Neuronal stem cell (in vitro differentiated cells): ENCODE results near the gene SLC47A1.

Source experiments
- DNase-seq: peaks from one replicate; pipeline ENCODE4 v3.0.0-alpha.2; 2013; ENCODE audit warnings: low spot score
- H2AFZ ChIP-seq: one replicate; pipeline ENCODE4 v1.6.1; 2013; ENCODE audit warnings: mild to moderate bottlenecking, low read length, inconsistent platforms
- H2AK5ac ChIP-seq: 2 replicates; pipeline ENCODE4 v1.6.1; 2013; ENCODE audit warnings: low read depth, mild to moderate bottlenecking, inconsistent platforms, low read length, moderate library complexity, mixed read lengths
- H2BK120ac ChIP-seq: 2 replicates; pipeline ENCODE4 v1.6.1; 2013; ENCODE audit warnings: low read depth, mild to moderate bottlenecking, inconsistent platforms, low read length, moderate library complexity, mixed read lengths
- H2BK12ac ChIP-seq: one replicate; pipeline ENCODE4 v1.6.1; 2013; ENCODE audit warnings: low read length, inconsistent platforms
- H2BK15ac ChIP-seq: 2 replicates; pipeline ENCODE4 v1.6.1; 2013; ENCODE audit warnings: mild to moderate bottlenecking, low read length, inconsistent platforms, mixed read lengths
- H2BK5ac ChIP-seq: one replicate; pipeline ENCODE4 v1.6.1; 2013; ENCODE audit warnings: inconsistent platforms, mild to moderate bottlenecking, low read length, moderate library complexity
- H3K14ac ChIP-seq: one replicate; pipeline ENCODE4 v1.6.1; 2013; ENCODE audit warnings: low read length, inconsistent platforms
- H3K18ac ChIP-seq: 2 replicates; pipeline ENCODE4 v1.6.1; 2013; ENCODE audit warnings: low read length, inconsistent platforms
- H3K23ac ChIP-seq: 2 replicates; pipeline ENCODE4 v1.6.1; 2013; ENCODE audit warnings: low read depth, mild to moderate bottlenecking, mixed read lengths, low read length, inconsistent platforms; ENCODE audit not compliant: poor library complexity
- H3K27ac ChIP-seq: replicated peaks from 3 replicates; pipeline ENCODE4 v1.5.1; 2013; ENCODE audit warnings: low read length, inconsistent platforms
- H3K27me3 ChIP-seq, 3 experiments: 2 replicates each; pipeline ENCODE4 v1.6.1; 2013; ENCODE audit warnings: low read length in 3 of 3, mild to moderate bottlenecking in 2 of 3, inconsistent platforms in 1 of 3, low read depth in 1 of 3, mixed read lengths in 1 of 3, moderate library complexity in 1 of 3; ENCODE audit not compliant: control insufficient read depth in 3 of 3, insufficient read depth in 3 of 3
- H3K36me3 ChIP-seq, 2 donors: replicated peaks in 1 of 2; 2 replicates each; pipeline ENCODE4 v1.6.1; 2013; ENCODE audit warnings: low read length in 2 of 2; ENCODE audit not compliant: control insufficient read depth in 2 of 2, insufficient read depth in 2 of 2
- H3K4ac ChIP-seq: 2 replicates; pipeline ENCODE4 v1.6.1; 2013; ENCODE audit warnings: inconsistent platforms, mild to moderate bottlenecking, low read length, moderate library complexity
- H3K4me1 ChIP-seq, 2 donors: 1 replicate in 1 of 2; 2 replicates in 1 of 2; pipeline ENCODE4 v1.6.1; 2013; ENCODE audit warnings: low read length in 2 of 2, low read depth in 1 of 2; ENCODE audit not compliant: control insufficient read depth in 2 of 2, insufficient read depth in 1 of 2
- H3K4me2 ChIP-seq: one replicate; pipeline ENCODE4 v1.6.1; 2013; ENCODE audit warnings: mild to moderate bottlenecking, low read length, inconsistent platforms; ENCODE audit not compliant: insufficient read depth, poor library complexity, severe bottlenecking
- H3K4me3 ChIP-seq, 2 donors: 2 replicates each; pipeline ENCODE4 v1.5.1; 2013; ENCODE audit warnings: low read length in 2 of 2, mild to moderate bottlenecking in 2 of 2, inconsistent platforms in 1 of 2, moderate library complexity in 1 of 2
- H3K79me1 ChIP-seq: one replicate; pipeline ENCODE4 v1.6.1; 2013; ENCODE audit warnings: low read depth, mild to moderate bottlenecking, inconsistent platforms, low read length, moderate library complexity
- H3K9ac ChIP-seq: one replicate; pipeline ENCODE4 v1.6.1; 2013; ENCODE audit warnings: mild to moderate bottlenecking, low read depth, low read length, inconsistent platforms; ENCODE audit not compliant: poor library complexity
- H3K9me3 ChIP-seq, 2 donors: replicated peaks in 1 of 2; 2 replicates each; pipeline versions ENCODE3 to v1.6.1; 2013; ENCODE audit warnings: low read length in 2 of 2, mild to moderate bottlenecking in 2 of 2, inconsistent platforms in 1 of 2, low read depth in 1 of 2, mixed read lengths in 1 of 2, moderate library complexity in 1 of 2; ENCODE audit not compliant: control insufficient read depth in 2 of 2, insufficient read depth in 1 of 2
- H4K8ac ChIP-seq: one replicate; pipeline ENCODE4 v1.6.1; 2013; ENCODE audit warnings: low read depth, mild to moderate bottlenecking, inconsistent platforms, low read length, moderate library complexity
- H4K91ac ChIP-seq: one replicate; pipeline ENCODE4 v1.6.1; 2013; ENCODE audit warnings: low read length, low read depth, mild to moderate bottlenecking, inconsistent platforms; ENCODE audit not compliant: poor library complexity
- WGBS, 2 donors: extraction: QIAGEN DNeasy Blood & Tissue Kit; methylation state at CpG; one replicate each; pipeline ENCODE4 v1.1.7; 2013; ENCODE audit warnings: missing lambda C conversion rate in 2 of 2, mixed read lengths in 1 of 2; ENCODE audit not compliant: insufficient read length in 2 of 2, insufficient replicate concordance in 1 of 2; ENCODE audit errors: extremely low coverage in 2 of 2; 5-methylcytosine and 5-hydroxymethylcytosine counted together

The SLC47A1 gene

DNA sequence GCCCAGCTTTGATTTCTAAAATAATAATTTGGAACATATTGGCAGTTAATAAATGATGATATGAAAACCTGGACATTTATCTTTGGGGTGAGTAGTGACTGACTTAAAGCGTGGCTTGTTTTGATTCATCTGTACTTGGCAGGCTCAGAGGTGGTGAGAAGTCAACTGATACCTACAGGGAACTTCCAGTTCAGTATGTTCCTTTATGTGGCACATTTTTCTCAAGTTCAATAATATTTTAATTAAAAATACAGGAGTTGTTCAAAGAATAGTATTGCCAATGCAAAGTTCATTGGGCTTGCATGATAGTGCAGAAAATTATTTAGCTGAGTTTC lies 34.3 kb downstream of the SLC47A1 start:
- Histone ChIP-seq H2AK5ac (no peak overlapping the region), H2BK5ac (no peak overlapping the region), H3K9ac (no peak overlapping the region), H2AFZ (no peak overlapping the region), H4K8ac (no peak overlapping the region), H3K14ac (no peak overlapping the region), H3K4me1 (no peaks in the 10 kb centered on the region), H2BK12ac (no peak overlapping the region), H3K4me2 (no peak overlapping the region), H3K4ac (no peak overlapping the region), H3K9me3 (no peaks in the 10 kb centered on the region), H3K36me3 (no peaks in the 10 kb centered on the region), H3K79me1 (no peaks in the 10 kb centered on the region), H4K91ac (no peak overlapping the region), H2BK120ac (no peak overlapping the region), H3K4me3 (no peak overlapping the region), H3K23ac (no peak overlapping the region), H3K18ac (no peak overlapping the region), H3K27ac (no peak overlapping the region), H2BK15ac (no peak overlapping the region), H3K27me3 (peaks cover 0 to 3% (median 0%) of the 10 kb centered on the region in 3 experiments)
- DNase-seq = no peak
- WGBS, 2 donors = no CpG with 5 or more reads among the region's 1 CpG

DNA sequence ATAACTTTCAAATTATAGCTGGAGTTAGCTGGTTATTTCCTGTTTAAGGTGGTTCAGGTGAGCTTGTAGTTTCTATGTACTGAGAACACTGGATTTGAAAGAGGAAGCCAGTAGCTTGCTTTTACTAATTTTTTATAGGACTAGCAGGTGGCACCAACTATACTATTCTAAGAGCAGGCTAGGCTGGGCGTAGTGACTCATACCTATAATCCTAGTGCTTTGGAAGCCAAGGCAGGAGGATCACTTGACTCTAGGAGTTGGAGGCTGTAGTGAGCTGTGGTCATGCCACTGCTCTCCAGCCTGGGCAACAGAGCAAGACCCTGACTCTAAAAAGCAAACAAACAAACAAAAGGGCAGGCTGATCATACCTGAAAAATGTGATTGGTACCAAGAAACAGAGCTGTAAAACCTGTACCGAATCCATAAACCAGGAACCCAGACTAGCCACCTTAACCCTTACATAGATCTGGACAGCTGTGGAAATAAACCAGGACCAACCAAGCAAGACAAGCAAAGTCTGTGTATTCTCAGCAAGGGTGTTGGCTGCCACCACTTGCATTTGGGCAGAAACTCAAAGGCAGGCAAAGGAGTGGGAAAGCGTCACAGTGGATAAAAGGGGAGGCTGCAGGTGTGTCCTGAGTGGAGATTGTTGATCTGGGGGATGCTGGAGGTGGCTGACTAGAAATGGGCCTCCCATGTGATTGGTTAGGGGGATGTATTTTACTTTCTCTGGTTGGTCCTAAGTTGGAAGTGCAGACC lies 36.3 kb downstream of the SLC47A1 start:
- DNase-seq = no peak
- Histone ChIP-seq H2AFZ (no peak overlapping the region), H4K8ac (no peak overlapping the region), H3K27ac (no peak overlapping the region), H3K4me1 (no peaks in the 10 kb centered on the region), H3K4ac (no peak overlapping the region), H4K91ac (no peak overlapping the region), H2BK5ac (no peak overlapping the region), H3K36me3 (no peaks in the 10 kb centered on the region), H3K23ac (no peak overlapping the region), H3K14ac (no peak overlapping the region), H2BK120ac (no peak overlapping the region), H3K27me3 (peaks cover 0 to 3% (median 0%) of the 10 kb centered on the region in 3 experiments), H3K4me3 (no peak overlapping the region), H2BK12ac (no peak overlapping the region), H3K9me3 (no peaks in the 10 kb centered on the region), H3K79me1 (no peaks in the 10 kb centered on the region), H3K18ac (no peak overlapping the region), H2BK15ac (no peak overlapping the region), H3K9ac (no peak overlapping the region), H3K4me2 (no peak overlapping the region), H2AK5ac (no peak overlapping the region)
- WGBS, 2 donors = no CpG with 5 or more reads among the region's 3 CpGs

DNA sequence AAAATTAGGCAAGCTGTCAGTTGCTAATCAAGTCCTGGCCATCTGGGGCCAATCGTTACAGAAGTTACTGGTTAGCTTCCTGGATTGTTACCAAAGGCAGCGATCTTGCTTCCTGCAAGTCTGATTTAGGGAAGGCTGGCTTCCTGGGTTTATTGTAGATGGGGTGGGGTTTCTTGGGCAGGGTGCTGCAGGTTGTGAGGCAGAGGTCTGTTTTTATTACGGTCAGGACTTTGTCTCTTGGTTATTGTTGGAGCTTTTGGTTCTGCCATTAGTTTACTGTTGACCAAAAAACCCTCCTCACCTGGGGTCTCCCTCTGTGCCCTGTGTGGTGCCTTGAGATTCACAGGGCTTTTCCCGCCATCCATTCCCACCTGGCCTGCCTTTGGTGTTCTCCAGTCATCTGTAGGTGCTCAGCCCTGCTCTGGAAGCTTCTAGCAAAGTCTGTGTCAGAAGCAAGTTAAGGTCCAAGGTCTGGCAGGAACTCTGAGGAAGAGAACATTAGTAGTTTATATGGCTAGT lies 36.9 kb downstream of the SLC47A1 start:
- H3K79me1 ChIP-seq = no peaks in the 10 kb centered on the region
- H3K27me3 ChIP-seq = peaks cover 0 to 3% (median 0%) of the 10 kb centered on the region in 3 experiments
- H2BK15ac ChIP-seq = no peak overlapping the region
- no peak overlapping the region for H2AK5ac ChIP-seq
- H3K4me1 ChIP-seq = no peaks in the 10 kb centered on the region
- H3K4me2 ChIP-seq = no peak overlapping the region
- no peak overlapping the region for H2AFZ ChIP-seq
- no CpG with 5 or more reads among the region's 4 CpGs for WGBS, 2 donors
- H3K4me3 ChIP-seq = no peak overlapping the region
- H3K27ac ChIP-seq = no peak overlapping the region
- H3K36me3 ChIP-seq = no peaks in the 10 kb centered on the region
- H3K18ac ChIP-seq = no peak overlapping the region
- H3K23ac ChIP-seq = no peak overlapping the region
- H2BK12ac ChIP-seq = no peak overlapping the region
- no peak overlapping the region for H2BK120ac ChIP-seq
- H3K9ac ChIP-seq = no peak overlapping the region
- no peak overlapping the region for H3K4ac ChIP-seq
- no peak overlapping the region for H2BK5ac ChIP-seq
- no peak for DNase-seq
- H3K9me3 ChIP-seq = no peaks in the 10 kb centered on the region
- H3K14ac ChIP-seq = no peak overlapping the region
- no peak overlapping the region for H4K91ac ChIP-seq
- no peak overlapping the region for H4K8ac ChIP-seq

DNA sequence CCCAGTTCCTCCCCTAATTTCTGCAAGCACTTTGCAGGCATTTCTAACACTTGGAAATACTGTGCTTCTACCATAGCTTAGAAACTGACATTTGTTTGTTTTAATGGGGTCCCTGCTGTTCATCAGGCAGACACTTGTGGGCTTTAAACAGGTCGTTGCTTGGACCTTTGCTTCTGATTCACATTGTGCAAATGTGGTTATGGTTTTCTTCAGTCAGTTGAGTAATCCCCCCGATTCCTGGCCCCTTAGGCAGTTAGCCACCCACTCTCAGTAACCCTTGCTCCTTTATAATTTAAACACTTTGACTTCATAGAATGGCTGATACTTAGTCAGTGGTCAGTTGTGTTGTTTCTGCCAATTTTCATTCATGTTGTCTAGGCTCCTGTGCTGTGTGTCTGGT lies 39.4 kb downstream of the SLC47A1 start:
- Histone ChIP-seq H3K79me1 (no peaks in the 10 kb centered on the region), H3K4me3 (no peak overlapping the region), H3K9ac (no peak overlapping the region), H3K14ac (no peak overlapping the region), H2BK5ac (no peak overlapping the region), H4K91ac (no peak overlapping the region), H2AFZ (no peak overlapping the region), H3K4me2 (no peak overlapping the region), H3K4ac (no peak overlapping the region), H2AK5ac (no peak overlapping the region), H4K8ac (no peak overlapping the region), H3K27me3 (peaks cover 0 to 3% (median 0%) of the 10 kb centered on the region in 3 experiments), H2BK12ac (no peak overlapping the region), H3K27ac (no peak overlapping the region), H3K36me3 (no peaks in the 10 kb centered on the region), H3K23ac (no peak overlapping the region), H3K9me3 (no peaks in the 10 kb centered on the region), H2BK15ac (no peak overlapping the region), H3K4me1 (no peaks in the 10 kb centered on the region), H2BK120ac (no peak overlapping the region), H3K18ac (no peak overlapping the region)
- no peak for DNase-seq
- WGBS, 2 donors = no CpG with 5 or more reads among the region's 2 CpGs
